Endometrium (tissue), 2 donors: Measurements from ENCODE around the gene IL10.
"Not testable (repeated sequence)": the region's sequence is repeated elsewhere in the genome, so short reads cannot be mapped to it uniquely, and the experiment has no call there.

Source experiments
- FAIRE-seq: peaks from 2 replicates; lab custom pipeline; 2012; peaks lifted over from hg19 to GRCh38; lab: Jason Lieb, UNC
- donor health status: control.
- donor health status: control.

The IL10 gene

DNA sequence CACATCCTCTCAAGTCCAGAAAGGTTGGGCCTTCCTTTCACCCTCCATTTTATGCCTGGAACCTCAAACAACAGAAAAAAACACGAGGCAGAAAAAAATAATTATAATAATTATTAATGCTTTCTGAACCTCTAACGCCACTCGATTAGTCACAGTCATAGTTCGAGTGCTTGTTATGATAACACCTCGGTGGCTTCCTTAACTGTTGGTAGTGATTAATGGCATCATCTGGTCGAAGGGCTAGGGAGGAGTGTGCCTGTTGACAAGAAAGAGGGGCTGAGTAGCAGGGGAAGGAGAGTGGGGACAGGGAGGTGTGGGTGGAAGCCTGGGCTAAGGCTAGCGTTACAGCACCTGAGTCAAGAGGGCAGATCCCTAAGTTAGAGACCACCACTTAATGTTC lies 21.3 kb upstream of the IL10 start:
- FAIRE-seq: no peak

DNA sequence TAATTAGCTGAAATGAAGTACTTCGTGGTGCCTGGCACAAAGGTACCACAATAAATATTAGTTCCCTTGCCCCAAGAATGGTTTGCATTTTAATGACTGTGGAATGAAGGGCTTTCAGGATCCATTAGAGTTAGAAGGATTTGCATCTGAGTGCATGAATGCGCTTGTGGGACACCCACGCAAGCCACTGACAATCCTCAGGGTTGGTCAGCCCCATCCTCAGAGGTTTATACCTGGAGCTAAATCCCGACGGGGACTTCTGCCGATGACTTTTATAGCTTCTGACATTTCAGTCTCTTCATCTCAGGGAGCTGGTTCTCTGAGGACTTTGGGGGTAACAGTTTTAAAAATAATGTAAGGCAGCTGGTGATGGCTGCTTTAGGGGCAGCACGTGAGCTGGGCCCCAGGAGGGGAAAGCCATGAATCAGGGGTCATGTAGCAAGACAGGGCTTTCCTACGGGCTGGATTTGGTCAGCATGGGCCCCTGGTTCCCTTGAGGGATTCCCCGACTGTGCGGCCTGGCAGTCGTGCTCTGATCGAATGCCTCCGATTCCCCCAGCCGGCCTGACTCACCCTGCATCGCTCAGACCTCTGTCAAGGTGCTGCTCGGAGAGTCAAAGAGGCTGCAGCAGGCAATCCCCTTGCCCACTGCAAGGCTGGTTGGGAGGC lies 20.8 kb upstream of the IL10 start:
- FAIRE-seq: no peak

- FAIRE-seq: no peak
Measured at GRCh38 chr1:206790502-206791250, 18.4 kb upstream of the IL10 start.

GRCh38 chr1:206788487-206789050 lies 16.3 kb upstream of the IL10 start:
- FAIRE-seq: no peak

GRCh38 chr1:206787891-206788290 lies 15.6 kb upstream of the IL10 start:
- no peak for FAIRE-seq

- FAIRE-seq: no peak
Measured at GRCh38 chr1:206786212-206786886, 14.1 kb upstream of the IL10 start.

DNA sequence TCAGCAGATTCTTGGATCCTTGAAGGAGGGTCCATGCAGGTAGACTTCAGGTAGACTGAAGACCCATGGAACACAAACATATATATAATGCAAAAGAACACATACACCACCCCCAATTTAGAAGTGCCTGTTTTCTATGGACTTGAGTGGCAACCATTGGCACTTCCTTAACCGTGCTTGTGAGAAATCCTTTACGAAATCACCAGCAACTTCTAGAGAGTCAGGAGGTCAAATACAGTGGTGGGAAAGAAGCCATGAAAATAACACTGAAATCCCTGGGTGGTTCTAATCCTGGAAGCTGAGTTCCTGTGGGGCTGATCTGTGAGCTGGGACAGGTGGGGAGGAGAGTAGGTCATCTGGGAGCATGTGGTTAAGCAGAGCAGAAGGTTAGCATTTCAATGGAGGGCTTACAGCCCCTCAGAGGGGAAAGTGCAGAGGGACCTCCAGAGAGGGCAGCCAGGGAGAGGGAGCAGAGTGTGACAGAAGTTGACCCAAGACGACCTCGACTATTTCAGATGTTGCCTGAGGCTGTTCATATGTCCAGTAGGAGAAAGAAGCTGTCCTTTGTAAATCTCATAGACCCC lies 13.0 kb upstream of the IL10 start:
- FAIRE-seq: no peak

GRCh38 chr1:206784471-206784903 lies 12.2 kb upstream of the IL10 start:
- FAIRE-seq: no peak

DNA sequence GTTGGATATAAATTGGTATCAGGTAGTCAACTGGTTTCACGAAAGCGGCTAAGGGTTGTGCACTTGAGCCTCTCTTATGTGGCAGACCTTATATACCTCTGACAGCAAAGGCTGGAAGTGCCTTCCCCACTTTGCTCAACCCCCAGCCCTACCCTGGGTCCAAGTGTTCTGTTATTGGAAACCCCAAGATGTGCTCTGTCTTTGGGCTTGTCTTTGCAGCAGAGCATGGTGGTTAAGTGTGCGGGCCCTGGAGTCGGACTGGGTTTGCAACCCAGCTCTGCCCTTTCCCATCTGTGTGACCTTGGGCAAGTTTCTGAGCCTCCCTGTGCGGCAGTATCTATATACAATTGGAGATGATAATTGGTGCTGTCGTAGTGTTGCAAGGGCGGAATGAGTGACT lies 11.2 kb upstream of the IL10 start:
- FAIRE-seq: no peak

DNA sequence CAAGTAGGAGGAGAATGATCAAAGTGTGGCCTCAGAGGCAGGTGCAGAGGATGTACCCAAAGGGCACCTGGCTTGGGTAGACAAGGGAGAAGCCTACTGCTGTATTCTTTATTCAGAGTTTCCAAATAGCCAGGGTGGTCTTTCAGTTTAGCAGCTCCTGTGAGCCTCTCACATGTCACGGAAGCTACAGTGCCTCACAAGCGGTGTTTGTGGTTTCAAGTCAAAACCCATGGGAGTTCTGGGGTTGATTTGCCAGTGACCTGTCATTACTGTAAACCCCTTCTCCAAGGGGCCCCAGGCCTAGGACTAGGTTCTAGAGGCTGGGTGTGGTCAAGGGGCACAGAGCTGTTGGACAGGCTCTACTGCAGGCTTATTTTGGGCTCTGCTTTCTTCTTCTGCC lies 10.2 kb upstream of the IL10 start:
- no peak for FAIRE-seq

DNA sequence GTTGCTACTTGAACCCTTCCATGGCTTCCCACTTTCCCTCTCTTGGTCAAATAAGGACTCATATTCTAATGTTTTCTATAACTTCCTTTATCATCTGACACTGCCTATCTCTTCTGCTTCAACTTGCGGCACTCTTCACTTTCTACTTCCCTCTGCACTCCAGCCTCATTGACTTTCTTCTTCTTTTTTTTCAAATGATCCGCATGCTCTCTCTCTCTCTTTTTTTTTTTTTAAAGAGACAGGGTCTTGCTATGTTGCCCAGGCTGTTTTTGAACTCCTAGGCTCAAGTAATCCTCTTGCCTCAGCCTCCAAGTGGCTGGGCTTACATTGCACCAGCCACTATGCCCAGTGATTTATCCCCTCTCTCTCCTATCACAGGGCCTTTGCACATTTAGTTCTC lies 7.3 kb upstream of the IL10 start:
- no peak for FAIRE-seq

- FAIRE-seq: not testable (repeated sequence)
Measured at GRCh38 chr1:206778911-206779310, 6.6 kb upstream of the IL10 start.

GRCh38 chr1:206778031-206778430 lies 5.7 kb upstream of the IL10 start:
- FAIRE-seq: no peak

- no peak for FAIRE-seq
Measured at GRCh38 chr1:206776229-206776628, 3.9 kb upstream of the IL10 start.

DNA sequence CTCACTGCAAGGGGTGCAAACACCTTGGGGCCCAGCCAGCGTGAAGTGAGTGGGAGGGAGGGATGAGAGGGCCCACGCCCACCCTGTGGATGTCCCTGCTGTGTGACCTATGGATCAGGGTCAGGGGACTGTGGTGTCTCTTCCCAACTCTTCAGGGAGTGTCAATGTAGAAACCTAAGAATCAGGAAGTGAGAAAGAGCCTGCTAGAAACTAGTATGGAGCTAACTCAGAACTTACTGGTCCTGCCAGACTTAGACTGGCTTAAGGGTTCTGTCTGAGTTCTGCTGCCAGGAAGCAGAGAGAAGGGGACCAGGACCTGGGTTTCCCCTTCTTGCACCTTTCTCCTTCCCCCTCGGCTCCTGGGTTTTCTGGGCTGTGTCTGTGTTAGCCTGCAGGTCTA lies 1.8 kb upstream of the IL10 start:
- no peak for FAIRE-seq

GRCh38 chr1:206771338-206771692 lies 979 bp downstream of the IL10 start:
- FAIRE-seq: no peak

- no peak for FAIRE-seq
Measured at GRCh38 chr1:206770531-206771337, 1.6 kb downstream of the IL10 start, which contains the start of gene IL19. TSS of gene IL19 (plus strand) at chr1:206770773. CDS start at chr1:206836663, 65,890 bp downstream.

- FAIRE-seq: no peak
Measured at GRCh38 chr1:206769304-206769731, 3.0 kb downstream of the IL10 start.

DNA sequence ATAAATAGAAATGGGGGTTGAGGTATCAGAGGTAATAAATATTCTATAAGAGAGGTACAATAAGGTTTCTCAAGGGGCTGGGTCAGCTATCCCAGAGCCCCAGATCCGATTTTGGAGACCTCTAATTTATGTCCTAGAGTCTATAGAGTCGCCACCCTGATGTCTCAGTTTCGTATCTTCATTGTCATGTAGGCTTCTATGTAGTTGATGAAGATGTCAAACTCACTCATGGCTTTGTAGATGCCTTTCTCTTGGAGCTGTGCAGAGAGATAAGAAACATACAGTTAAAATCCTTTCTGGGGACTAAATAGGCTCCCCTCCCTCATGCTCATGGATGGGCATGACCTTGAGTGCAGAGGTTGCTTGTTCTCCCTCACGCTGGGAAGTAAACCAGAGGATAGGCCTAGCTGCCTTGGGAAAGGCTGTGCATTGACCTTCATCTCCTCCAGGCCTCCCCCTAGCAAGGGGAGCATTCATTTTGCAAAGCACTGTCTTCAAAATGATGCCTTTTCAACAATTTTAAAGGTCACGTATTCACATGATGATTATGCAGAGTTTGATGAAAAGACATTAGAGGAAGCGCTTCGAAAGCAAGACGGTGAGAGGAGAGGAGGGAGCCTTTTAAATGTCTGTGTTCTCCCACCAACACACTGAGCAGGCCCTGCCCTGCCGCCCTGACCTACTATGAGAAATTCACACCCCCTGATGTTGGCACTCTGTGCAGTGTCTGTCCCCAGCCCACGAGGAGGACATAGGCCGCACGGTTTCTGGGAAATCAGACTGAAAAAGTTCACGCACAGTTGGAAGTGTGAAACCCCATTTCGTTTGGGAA lies 3.6 kb downstream of the IL10 start:
- no peak for FAIRE-seq

DNA sequence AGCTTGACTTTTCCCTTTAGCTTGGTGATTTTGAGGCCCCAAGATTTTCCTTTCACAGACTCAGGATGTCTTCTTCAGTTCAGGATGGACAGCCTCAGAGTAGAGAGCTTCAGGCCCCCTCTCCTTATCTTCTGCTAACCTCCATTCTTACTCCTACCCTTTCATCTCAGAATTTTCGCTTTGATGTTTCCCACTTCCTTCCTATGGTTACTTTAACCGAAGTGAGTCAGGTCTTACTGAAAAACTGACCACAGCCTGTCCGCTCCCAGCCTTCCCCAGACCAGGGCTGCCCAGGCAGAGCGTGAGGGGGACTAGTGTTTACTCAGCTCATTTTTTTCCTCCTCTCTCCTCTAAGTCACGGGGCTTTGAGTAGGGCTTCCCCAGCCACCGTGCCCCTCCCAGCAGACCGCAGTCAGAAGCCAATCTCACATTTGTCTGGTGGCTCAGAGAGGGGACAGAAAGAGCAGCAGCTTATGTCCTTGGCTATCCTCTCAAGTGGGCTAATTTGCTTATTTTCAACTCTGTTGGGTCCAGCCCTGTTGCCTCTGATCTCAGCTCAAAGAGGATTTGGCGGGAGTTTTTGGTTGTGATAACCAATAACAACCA lies 5.9 kb downstream of the IL10 start:
- FAIRE-seq: no peak
